GM21367 (cell line): ENCODE results near the gene GRM4.

ENCODE experiments used
- ATAC-seq: cut with Tn5 transposase; IDR thresholded peaks from one replicate; pipeline ENCODE4 v1.9.1; 2021; ENCODE audit not compliant: unreplicated experiment

GRM4 gene

GRCh38 chr6:34110610-34111009, 35.3 kb downstream of the GRM4 start:
- ATAC-seq: no peak

DNA sequence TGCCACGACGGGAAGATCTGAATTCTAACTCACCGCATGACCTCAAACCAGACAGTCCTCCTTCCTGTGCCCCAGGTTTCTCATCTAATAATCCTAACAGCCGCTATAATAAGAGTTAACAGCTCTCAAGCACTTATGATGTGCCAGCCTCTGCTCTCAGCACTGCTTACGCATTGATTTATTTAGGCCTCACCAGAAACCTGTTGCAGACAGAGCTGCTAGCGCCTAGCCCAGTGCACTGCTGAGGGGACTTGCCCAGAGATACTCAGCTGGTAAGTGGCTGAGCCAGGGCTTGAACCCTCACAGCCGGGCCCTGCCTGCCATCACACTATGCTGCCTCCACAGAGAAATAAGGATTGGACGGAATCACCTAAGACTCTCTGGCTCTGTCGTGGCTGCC, 37.7 kb downstream of the GRM4 start:
- ATAC-seq: no peak

DNA sequence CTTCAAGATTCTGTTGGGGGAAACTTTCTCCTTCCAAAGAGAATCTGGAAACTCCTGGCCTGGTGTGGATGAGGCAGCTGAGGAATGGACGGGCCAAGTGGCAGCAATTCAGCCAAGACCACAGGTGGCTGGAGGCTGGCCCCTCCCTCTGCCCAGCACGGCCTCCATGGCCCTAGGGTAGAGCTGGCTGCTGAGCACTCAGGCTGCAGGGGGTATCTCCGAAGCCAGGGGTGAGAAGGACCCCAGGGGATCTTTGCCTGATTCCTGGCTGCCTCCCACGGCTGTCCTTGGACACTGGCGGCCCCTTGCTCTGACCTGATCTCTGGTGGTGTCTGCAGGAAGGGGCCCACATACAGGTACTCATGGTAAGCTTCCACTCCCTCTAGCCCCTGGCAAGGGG, 39.0 kb downstream of the GRM4 start:
- ATAC-seq: no peak

- ATAC-seq: no peak
Observed at GRCh38 chr6:34106421-34106820, 39.5 kb downstream of the GRM4 start.

DNA sequence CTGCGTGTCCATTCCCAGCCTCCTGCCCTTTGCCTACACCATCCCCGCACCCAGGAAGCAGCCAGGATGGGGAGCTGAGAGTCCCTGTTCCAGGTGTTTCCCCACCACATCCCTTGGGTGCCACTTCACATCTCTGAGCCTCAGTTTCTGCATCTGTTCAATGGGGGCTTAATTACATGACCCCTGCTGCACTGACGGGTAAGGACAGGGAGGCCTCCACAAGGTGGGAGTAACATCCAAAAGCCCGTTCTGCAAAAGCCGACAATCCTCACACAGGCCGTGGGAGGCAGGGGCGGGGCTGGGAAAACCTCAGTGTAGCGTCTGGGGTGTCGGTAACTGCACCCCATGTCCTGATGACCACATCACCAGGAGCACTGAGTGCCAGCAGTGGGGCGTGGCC, 41.3 kb downstream of the GRM4 start:
- ATAC-seq: no peak

GRCh38 chr6:34104186-34104585, 41.7 kb downstream of the GRM4 start:
- ATAC-seq: no peak

- ATAC-seq: no peak
Observed at GRCh38 chr6:34103321-34103720, 42.6 kb downstream of the GRM4 start.

DNA sequence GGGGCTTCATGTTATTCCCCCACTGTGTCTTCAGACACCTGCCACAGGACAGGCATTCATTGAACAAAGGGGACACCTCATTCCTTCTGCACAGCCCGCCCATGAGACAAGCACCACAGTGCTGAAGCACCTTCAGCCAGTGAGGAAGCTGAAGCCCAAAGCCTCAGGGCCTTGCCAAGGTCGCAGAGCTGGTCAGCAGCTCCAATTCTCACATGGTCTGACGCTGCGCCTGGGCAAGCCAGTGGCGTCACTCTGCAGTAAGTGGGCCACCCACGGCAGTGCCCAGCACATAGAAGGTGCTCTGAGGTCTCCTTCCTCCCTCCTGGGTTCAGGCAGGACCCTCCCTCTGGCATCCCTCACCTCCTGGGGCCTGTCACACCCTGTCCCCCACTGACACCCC, 43.2 kb downstream of the GRM4 start:
- ATAC-seq: no peak

DNA sequence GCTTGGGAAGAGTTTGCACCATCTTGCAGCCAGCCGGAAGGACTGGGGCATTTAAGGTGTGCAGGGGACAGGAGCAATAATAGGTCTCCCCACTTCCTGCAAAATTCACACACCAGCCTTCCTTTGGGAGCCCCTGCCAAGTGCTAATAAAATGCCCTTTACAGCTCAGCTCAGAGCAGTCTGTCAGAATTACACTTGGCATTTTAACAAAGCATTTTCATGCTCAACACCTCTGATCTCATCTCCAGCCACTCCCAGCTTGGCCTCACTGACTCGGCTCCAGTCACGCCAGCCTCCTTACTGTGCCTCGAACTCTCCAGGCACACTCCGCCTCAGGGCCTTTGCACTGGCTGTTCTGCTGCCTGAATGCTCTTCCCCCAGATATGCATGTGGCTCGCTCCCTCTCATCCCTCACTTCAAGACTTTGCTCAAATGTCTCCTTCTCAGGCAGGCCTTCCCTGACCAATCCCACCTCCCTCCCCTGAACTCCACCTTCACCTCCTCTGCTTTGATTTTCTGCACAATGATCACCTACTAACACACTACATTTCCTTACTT, 43.7 kb downstream of the GRM4 start:
- no peak for ATAC-seq

GRCh38 chr6:34100788-34101187, 45.1 kb downstream of the GRM4 start:
- ATAC-seq: no peak

DNA sequence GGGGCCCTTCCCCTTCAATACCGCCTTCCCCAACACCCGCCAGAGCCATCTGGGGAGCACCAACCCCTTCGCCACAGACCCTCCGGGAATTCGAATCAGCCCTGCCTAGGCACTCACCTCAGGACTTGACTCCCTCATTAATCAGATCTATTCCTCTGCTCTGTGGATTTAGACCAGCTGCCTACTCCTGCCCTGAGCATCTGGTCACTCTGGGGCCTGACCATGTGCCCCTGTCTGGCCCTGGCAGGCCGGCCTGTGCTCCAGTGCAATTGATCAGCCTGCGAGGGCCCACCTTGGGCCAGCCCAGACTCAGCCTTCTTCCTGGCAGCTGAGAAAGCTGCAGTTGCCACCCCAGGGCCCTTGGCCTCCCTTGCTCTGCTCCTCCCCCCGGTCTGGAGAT, 46.0 kb downstream of the GRM4 start:
- no peak for ATAC-seq

DNA sequence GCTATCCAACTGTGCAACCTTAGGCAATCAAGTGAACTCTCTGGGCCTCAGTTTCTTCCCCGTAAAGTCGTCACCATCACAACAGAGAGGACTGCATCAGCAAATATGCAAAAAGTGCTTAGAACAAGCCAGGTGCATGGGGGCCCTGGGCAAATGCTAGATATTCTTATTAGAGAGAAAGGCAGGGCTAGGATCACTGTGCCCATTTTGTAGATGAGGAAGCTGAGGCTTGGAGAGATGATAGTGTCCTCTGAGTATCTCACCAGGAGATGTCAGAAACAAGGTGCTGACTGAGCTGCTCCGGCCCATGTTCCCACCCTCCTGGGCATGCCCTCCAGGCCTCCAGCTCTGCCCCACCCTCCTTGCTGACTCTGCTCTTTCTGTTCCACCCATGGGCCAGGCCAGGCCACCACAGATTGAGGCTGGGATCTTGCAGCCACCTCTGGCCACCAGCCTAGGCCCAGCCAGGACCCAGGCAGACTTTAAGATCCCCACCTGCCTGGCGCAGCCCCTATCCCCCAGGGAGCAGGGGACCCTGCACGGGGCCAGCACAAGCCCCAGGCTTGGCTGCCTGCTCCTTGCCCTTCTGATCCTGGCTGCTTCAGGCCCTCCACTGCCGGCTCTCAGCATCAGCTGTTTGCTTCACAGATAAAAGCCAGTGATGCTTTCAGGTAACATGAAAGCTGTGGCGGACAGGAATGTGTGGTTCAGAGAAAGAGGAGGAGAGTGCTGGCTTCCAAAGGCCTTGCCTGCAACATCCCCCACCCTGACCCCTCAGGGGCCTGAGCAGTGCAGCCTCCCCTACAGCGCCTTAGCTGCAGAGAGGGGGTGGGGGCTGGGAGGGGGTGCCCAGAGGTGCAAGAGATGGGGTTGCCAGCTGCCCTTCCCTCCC, 47.6 kb downstream of the GRM4 start:
- no peak for ATAC-seq

GRCh38 chr6:34096814-34097213, 49.1 kb downstream of the GRM4 start:
- no peak for ATAC-seq

DNA sequence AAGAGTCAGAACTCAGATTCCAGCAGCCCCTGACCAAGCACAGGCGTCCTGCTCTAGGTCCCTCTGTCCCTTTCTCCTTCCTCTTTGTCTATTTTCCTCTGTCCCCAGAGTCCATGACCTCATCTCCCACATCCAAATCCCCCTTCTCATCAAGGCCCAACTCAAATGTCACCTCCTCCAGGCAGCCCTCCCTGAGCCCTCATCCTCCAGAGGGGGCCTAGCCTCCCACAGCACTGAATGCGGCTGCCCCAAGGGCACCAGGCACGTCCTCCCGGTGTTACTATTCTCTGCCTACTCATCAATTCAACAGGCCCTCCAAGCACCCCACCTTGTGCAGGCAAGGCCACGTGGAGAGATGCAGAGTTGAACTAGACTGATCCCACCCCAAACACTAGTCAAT, 49.7 kb downstream of the GRM4 start:
- no peak for ATAC-seq

- no peak for ATAC-seq
Observed at GRCh38 chr6:34095741-34096140, 50.1 kb downstream of the GRM4 start.

- ATAC-seq: no peak
Observed at GRCh38 chr6:34095136-34095505, 50.8 kb downstream of the GRM4 start.

- ATAC-seq: no peak
Observed at GRCh38 chr6:34094474-34095135, 51.3 kb downstream of the GRM4 start.

DNA sequence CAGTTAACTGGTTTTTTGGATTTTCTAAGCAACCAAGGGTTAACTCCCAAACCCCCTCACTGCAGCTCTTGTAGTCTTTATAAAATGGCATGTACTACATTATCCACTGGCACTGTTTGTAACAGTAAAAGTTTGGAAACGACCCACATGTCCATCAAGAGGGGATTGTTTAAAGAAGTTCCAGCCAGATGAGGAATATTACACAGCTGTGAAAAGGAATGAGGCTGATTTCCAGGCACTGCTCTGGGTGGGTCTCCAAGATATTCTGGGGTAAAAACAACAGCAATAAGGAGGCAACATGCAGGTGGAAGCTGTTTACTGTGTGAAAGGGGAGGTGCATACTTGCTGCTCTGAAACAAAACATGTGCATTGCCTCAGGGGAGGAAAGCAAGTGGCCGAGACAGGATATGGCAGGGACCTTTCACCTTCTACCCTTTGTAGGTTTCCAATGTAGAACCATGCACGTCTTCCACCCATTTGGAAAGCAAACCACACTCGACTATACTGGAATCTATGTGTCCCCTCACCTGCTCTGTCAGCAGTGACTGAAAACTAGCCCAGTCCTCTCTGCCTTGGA, 51.9 kb downstream of the GRM4 start:
- no peak for ATAC-seq

GRCh38 chr6:34093206-34093605, 52.7 kb downstream of the GRM4 start:
- ATAC-seq: no peak

DNA sequence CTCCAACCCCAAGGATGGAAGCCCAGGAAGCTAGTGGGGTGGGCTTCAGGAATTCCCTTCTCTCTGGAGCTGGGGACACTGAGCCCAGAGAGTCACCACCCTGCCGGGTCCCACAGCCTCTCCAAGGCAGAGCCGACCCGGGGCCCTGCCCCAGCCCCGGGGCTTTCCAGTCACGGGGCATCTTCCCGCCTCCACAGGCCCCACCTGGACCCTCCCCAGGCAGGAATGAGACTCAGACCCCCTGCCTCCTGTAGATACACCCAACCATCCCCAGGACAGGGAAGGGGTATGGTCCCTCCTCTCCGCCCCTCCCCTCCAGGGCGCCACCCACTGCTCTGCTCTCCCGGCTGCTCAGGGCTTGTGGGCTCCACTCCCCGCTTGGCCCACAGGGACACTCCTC, 53.3 kb downstream of the GRM4 start:
- ATAC-seq: no peak

DNA sequence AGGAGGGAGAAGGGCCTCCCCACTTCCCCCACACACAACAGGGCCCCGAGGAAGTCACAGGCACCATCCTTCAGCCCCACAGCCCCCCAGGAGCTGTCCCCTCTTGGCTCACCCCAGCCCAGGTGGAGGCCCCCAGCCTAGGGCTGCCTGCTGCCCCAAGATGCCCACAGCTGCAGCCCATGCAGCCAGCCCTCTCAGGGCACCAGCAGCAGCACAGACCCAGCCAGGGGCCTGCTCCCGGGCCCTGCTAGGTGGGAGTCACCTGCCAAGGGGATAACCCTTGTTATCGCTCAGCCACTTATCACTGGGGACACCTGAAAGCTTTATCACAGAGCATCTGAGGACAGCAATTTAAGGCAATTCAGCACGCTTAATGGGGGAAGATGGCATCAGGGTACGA, 55.0 kb downstream of the GRM4 start:
- no peak for ATAC-seq

DNA sequence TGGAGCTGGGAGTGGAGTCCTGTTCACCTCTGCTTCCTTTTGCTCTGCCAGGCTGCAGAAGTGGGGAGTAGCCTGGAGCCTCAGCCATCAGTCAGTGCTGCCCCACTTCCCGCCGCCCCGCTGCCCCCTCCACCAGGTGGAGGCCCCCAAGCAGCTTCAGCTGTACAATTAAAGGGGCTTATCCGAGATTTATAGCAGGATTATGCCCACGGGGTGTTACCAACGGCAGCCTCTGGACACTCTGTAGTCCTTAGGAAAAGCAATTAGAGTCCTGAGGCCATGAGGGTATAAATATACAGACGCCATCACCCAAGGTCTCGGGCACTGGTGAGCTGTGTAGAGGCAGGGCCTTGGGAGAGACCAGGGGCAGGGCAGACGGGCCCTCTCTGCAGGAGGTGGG, 55.4 kb downstream of the GRM4 start:
- ATAC-seq: no peak
